Measurements from ENCODE around the gene SEMA7A.

Gene SEMA7A

DNA sequence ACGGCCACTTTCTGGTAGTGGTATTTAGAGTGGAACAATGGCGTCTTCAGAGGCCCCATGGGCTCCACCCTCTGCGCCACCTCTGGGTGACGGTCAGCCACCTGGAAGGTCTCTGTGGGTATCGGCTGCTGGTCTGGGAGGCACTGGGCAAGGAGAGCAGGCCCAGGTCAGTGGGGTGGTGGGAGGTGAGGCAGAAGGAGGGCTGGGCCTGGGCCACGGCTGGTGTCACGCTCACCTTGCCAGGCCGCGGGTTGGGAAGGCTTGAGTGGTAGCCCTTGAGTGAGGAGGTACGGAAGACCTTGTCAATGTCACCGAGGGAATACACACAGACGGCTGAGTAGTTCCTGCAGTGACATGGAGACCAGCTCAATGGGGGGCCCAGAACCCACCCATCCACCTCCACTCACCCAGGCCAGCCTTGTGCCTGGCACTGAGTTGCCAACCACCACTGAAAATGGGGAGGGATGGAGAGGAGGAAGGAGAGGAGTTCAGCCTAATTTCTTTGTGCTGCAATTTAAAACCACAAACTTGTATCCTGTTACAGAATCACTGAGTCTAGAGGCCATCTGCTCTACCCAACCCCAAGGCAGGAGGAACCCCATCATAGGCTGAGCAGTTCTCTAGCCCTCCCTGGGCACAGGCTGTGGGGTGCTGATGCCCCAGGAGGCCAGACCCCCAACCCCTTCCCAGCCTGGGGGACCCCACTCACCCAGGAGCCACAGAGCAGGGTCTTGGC is 19.0 kb downstream of the SEMA7A start:
- DNase-seq, result no peak

DNA sequence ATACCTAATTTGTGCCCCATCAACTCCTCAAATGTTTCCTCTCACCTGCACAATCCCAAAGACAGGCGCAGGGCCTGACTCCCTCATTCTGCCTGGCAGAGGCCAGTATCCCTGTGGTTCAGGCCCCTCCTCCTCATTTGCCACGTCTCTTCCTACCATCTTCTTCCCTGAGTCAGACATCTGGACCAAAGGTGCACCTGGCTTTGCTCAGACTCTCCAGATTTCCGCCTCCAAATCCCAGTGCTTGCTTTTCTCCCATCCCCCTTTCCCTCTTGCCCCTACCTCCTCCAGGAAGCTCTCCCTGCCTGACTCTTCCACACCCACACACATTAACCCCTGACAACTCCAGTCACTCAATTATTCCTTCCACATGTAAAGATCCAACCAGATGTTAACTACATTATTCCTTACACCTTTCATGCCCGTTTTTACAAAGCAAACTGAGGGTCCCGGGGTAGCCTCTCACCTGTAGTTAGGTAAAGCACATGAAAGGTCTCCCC is 19.6 kb downstream of the SEMA7A start:
- DNase-seq, result no peak

DNA sequence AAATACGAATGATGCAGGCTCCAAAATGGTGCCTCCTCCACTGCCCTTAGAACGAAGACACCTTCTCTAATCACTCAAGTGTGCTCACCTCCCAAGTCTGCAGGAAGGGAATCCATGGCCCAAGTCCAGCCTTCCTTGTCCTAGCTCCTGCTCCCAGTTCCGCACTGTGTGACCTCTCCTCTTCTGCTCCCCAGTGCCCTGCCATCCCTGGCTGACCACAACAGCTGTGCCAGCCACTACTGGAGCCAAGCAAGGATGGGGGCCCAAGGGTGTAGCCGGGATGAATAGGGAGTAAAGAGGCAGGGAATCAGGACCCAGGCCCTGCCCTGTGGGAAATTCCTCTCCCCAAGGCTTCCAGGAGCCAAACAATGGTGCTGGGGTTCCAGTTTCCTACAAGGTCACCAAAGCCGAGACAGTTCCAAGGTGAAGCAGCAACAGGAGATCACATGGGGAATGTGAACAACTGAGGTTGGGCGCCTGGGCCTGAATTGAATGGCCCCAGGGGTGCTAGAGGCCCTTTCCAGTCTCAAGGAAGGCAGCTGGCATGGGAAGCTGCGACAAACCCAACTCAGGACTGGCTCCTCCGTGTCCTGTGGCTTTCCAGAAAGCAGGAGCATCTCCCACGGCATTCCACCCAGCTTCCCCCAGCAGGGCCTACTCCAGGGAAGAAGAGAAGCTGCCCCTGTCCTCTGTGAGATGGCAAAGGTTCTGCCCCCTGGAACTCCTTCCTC is 20.2 kb downstream of the SEMA7A start:
- DNase-seq, result no peak

DNA sequence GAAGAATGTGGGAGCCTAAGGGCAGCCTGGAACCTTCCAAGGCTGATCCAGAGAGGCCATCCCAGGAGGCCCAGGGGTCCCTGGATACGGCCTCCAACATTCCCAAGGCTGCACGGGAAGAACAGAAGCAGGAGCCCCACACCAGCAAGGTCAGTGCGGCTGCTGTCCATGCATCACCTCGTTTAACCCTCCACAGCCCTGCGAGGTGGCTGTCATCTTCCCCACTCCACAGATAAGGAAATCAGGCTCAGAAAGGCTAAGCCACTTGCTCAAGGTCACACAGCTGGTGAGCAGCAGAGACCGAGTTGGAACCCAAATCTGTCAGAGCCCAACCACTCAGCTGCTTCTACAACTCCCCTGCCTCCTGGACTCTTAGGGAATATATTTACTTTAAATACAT is 21.6 kb downstream of the SEMA7A start:
- DNase-seq, result no peak

DNA sequence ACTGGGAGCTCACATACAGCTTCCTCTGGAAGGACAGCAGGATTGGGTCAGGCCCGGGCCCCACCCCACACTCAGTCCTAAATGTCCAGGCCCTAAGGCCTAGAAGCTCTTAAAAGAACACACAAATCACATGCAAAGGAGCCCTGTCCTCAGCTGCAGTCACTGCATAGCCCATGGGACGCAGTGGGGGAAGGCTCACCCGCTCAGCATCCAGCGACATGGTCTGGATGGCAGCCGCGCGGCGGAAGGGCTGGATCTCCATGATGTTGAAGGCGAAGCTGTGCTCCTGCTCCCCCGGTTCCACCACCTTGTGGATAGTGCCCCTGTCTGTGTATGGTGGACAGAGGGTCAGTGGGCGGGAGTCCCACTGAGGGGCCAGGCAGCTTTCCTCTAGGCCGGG is 22.1 kb downstream of the SEMA7A start:
- no peak for DNase-seq

DNA sequence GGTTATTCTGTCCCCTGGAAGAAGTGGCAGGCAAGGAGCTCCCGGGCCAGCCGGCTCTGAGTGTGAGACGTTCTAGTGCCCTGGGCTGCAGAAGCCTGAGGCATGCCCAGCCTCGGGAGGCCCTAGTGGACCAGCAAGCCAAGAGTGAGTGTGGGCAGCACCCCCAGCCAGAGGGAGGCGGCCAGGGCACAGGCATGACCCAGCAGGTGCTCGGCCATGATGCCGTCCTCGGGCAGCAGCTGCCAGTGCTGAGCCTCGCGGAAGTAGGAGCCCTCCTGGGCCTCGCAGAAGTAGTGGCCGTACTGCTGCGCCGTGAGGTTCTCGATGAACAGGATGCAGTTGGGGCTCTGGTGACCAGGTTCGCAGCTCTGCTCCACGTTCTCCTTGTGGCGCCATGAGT is 23.3 kb downstream of the SEMA7A start:
- no peak for DNase-seq

DNA sequence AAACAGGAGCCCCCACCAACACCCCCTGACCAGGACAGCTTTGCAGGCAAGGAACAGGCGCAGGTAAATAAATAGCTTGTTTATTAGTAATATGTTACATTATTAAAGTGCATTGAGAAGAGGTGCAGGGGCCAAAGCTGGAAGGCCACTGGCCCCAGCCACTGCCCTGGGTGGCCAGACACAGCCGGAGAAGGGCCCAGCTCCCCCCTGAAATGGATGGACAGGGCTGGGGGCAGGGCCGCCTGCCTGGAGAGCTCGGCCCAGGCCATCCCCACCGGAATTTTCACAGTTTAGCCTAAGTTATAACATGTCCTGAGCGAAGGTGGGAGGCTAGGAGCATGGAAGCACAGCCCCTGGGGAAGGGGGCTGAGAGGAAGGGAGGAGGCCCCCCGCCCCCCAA is 24.5 kb downstream of the SEMA7A start:
- DNase-seq, result no peak

DNA sequence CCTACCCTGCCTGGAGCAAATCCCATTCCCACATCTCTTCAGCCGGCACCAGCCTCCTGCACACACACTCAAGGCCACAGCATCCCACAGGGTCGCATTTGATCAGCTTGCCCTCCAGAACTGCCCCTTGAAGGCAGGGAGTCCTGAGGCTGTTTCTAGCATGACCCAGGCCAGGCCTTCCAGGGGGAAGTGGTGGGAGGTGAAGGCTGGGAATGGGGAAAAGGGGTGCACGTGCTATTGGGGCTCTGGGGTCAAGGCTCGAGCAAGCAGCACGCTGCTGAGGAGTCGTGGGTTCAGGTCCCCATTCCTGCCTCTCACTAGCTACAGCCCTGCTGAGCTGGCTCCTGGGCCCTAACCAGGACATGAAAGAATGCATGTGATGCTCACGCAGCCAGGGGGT is 24.9 kb downstream of the SEMA7A start:
- DNase-seq, result no peak

DNA sequence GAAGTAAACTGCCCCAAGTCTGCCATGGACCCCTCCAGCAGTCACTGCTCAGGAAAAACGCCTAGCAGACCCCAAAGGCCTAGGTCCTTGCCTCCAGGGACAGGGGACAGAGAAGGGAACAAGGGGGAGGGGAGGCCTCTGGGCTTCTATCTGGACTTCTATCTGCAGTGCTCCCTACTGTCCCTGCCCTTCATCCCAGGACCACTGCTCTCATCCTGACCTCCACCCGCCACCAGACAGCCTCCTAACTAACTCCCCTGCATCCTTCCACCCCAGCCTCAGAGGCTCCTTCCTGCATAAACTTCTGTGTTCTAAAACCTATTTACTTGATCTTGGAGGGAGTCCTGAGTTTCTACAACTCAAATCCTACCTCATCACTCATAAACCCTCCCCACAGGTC is 25.4 kb downstream of the SEMA7A start:
- DNase-seq, result no peak

DNA sequence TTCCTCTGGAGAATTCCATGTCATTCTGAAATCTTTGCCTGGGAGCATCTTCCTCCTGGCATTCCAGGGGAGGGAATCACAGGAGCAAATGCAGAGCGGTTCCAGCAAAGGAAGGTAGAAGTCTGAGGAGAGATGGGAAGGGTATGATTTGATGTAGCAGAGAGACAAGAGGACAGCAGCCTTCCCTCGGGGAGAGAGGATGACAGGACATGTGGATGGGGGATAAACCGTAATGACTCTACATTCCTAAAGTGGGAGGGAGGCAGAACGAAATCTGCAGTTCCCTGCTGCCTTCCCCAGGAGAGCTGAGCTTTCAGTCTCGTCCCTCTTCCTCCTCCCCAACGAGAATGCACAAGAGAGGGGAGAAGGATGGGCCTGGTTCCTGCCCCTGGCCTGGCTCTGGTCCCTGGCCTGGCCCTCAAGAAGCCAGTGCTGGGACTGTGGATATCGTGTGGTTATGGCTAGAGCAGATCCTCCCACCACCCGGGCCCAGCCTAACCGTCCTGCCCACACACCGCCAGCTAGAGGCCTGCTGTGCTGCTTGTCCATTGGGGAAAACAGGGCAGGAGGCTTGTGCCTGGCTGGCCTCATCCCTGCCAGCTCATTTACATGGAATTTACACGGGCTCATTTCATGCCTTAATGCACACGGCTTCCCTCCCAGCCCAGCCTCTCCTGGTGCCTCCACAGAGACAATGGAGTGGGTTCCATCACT is 26.6 kb downstream of the SEMA7A start:
- no peak for DNase-seq

DNA sequence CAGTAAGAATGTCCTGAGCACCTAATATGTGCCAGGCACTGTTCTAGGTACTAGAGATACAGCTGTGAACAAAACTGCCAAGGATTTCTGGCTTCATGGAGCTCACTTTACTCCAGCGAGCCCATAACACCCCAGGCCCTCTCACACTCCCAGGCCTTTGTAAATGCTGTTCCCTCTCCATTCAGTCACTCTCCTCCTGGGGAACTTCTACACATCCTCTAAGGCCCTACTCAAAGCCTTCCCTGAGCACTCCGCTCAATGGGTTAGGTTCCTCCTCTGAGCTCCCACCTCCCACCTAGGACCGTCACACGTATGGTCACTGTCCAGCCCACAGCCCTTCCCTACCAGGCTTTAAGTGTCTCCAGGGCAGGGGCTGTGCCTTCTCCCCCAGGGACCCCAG is 27.2 kb downstream of the SEMA7A start:
- DNase-seq, result no peak

DNA sequence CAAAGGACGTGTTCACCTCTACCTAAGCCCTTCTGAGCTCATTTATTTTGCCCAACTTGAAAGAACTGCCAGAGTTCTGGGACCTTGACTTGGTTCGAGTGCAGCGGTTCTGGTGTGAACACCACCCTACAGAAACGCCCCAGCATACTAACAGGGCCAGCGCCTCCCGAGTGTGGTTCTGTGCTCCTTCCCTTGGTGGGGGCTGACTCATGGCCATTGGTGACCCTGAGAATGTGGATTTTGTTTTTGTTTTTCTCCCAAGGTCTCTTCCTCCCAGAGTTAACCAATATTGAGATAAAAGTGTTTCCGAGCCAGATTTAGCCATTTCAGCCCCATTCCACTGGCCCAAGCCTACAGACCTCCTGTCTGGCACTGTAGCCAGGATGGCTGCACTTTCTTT is 27.9 kb downstream of the SEMA7A start:
- DNase-seq, result no peak

DNA sequence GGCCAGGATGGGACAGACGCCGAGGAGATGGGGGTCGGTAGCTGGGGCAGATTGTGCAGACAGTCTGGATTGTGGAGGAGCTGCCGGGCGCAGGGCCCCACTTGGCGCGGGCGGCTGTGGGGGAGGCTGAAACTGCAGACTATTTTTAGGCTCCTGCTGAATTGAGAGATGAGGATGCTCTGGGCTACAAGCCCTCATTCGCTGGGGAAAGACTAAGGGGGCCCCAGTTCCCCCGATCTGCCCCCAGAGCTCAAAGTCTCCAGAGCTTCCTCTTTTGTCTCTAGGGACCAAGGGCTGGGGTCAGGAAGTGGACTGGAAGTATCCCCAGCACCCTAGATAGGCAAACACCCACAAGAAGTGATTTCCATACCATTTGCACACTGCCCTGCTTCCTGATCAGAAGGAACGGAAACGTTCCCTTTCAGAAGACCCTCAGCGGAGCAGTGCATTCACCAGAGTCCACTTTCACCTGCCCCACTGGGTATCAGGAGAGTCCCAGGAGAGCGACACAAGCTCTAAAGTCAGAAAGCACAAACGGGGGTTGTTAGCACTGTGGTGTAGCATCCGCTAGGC is 29.7 kb downstream of the SEMA7A start:
- no peak for DNase-seq

DNA sequence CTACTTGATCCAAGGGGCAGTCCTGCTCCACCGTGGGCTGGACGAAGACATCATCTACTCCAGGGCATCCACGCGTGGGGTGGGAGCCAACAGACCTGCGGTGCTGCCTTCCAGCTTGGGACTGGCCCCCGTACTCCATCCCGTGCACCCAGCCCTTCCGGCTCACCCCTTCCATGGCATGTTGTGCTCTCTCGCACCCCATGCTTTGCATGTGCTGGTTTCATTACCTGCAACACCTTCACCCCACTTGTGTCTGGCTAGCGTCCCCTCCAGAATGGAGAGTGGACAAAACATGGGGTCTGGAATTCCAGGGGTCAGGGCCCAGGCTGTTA is 30.2 kb downstream of the SEMA7A start:
- DNase-seq, result no peak

DNA sequence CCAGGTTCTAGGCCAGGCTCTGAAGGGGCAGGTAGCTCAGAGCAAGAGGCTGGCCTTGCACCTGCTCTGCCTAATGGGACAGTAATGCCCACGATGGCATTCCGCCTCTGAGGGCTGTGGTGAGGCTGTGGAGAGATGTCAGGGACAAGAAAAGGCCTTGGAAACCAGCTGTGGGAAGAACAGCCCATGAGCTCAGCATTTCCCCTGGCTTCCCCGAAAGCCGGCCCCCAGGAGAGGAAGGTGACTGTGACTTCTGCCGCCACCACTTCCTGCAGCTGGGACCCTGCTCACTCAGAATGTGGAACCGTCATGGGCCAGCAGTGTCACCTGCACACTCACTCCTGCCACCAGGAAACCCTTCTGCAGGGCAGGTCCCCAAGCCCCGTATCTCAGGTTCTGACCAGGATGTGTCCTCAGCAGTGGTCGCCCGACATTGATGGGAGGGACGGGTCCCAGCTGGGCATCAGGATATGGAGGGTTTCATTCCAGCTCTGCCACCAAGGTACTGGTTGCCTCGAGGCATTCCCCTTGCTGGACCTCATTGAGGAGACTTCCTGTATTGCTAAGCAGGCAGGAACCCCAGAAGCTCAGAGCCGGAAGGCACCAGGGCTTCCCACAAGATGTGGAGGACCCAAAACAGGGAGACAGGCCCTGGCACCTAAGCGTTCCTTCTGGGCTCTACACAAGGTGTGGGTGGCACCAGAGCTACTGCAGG is 30.7 kb downstream of the SEMA7A start:
- DNase-seq, result no peak

DNA sequence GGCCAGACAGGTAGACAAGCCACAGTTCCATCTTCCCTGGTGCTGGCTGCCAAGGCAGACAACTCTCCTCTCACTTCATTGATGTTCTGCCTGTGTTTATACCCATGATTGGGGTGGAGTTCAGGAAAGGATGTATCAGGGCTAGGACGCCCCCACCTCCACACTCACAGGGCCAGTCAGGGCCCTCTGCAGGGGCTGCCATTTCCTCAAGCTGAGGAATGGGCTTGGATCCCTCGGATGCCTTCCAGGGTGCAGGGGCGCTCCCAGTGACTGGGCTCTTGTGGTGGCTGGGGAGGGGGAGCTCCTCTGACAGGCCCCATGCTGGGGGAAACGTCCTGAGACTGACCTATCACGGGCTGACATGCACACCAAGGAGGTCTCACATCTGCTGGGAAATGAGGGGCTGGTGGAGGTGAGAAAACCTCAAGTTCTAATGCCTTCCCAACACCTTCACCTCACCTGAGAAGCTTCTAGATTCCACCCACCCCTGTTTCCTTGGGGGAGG is 31.4 kb downstream of the SEMA7A start:
- no peak for DNase-seq

DNA sequence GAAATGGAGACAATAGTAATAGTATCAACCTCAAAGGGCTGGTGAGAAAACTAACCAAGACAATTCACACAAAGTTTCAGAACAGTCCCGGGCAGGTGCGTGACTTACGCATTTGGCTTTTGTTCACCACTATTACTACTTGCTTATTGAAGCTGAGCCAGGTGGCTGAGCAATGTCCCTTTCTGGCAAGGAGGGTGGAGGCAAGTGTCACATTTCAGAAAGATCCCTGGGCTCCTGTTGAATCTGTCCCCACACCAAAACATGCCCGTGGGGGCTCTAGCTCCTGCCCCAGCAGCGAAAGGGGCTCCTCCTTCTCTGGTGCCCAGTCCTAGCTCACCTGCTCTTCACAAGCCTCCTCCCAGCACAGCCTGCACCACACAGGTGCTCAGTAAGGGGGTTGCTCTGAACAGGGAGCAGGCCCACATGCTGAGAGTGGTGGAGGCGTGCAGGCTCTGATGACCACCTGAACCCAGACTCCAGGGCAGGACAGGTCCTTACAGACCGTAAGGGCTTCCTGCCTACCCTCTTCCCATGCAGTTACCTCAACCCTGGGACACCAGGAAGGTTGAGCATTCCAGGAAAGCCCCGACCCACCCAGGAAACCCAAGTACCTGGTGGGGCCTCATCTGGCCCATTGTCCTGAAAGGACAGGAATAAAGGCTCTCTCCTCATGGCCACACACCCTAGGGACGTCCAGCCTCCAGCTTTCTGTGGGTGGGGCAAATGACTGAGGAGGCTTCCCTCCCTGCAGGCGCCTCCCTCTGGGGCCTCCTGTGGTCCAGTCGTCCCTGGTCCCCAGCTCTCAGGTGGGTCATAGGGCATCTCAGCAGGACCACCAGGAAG is 32.6 kb downstream of the SEMA7A start:
- no peak for DNase-seq

DNA sequence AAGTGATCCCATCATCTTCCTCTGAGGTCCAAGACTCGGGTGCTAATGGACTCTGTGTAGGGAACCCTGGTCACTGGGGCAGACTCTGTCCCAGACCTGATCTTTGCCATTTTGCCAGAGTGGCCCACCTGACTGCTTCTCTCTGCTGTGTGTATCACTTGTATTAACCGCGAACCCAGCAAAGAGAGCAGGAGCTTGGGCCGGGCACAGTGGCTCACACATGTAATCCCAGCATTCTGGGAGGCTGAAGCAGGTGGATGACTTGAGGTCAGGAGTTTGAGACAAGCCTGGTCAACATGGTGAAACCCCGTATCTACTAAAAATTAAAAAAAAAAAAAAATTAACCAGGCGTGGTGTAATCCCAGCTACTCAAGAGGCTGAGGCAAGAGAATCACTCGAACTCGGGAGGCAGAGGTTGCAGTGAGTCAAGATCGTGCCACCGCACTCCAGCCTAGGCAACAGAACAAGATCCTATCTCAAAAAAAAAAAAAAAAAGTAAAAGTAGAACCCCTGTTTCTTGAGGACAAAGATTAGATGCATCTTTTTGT is 33.4 kb downstream of the SEMA7A start:
- no peak for DNase-seq

DNA sequence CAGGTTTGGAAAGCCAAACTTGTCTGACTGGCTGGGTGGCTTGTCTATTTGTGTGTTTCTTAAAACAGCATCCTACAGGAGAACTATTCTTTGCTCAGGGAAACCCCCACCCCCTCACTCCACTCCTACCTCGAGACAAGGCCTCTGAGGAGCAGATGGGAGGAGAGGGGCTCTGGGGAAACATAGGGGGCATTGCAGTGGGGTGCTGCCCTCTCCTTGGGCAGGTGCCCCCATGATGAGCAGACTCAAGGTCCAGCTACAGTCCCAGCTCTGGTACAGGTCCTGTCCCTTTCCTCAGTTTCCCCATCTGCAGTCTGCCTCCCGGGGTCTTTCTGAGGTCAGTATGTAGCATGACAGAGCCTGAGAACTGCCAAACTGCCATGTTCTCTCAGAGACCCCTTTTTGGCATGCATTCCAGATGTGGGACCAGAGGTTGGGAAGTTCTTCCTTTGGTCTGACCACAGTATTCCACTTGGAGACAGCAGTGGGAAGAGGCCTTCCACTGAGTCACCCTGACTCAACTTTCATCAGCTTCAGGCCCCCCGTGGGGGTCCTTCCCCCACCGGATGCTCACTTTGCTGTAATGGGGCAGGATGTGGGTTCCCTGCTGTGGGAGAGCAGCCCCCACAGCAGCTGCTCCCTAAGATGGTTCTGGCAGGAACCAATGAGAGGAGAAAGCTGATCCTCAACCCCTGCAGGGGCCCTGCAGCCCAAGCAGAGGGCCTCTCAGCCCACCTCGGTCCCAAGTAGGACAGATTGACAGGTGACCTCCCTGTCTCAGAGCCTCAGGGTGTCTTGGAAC is 34.0 kb downstream of the SEMA7A start:
- no peak for DNase-seq

DNA sequence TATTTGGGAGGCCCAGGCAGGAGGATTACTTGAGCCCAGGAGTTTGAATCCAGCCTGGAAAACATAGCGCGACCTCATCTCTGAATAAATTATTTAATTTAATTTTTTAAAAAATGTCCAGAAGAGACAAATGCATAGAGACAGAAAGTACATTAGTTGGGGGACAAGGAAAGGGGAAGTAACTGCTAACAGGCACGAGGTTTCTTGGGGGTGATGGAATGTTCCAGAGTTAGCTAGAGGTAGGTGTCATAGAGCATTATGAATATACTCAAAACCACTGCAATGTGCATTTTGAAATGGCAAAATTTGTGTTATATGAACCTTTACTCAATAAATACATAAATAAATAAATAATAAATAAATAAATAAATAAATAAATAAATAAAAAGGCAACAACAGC is 34.7 kb downstream of the SEMA7A start:
- DNase-seq, result no peak

DNA sequence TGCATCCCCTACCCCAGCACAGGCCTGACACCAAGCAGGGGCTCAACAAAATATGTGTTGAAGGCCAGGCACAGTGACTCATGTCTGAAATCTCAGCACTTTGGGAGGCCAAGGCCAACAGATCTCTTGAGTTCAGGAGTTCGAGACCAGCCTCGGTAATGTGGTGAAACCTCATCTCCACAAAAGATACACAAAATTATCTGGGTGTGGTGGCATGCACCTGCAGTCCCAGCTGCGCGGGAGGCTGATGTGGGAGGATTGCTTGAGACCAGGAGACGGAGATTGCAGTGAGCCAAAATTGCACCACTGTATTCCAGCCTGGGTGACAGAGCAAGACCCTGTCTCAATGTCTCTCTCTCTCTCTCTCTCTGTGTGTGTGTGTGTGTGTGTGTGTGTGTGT is 35.6 kb downstream of the SEMA7A start:
- no peak for DNase-seq

All from T-helper 9 cell (primary cell).